ENCODE results near the gene RHOU.

The RHOU gene

DNA sequence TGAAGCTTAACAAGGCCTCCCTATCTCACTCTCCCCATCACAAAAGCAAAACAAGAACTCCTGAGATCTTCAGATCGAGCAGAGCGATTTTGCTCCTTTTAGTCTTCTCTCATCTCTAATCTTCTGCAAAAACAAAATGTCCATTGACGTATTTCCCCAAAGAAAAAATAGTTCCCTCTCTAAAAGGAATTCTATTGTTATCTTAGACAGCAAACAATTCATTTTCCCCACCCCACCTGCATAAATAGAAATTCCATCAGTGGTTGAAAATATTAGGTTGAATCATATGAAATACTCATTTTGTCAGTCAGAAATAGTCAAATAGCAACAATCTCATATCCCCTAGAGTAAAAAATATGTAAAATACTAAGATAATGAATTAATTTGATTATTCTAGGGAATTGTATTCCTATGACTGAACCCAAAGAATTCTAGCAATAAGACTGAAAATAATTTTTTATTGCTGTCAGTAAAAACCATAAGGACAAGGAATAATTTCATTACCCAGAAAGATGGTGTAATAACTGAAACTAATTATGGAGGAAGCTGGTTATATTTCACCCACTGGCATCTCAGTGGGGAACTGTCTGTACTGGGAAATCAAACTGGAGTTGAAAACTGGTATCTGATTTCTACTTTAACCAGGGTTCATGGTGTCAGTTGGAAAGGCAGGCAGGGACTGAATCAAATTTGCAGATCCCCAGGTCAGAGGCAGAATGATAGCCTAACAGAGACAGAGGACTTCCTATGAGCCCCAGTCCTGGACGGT is 51.3 kb downstream of the RHOU start:
- no peak for DNase-seq

- DNase-seq, result no peak
Measured at GRCh38 chr1:228791791-228792190, 56.5 kb downstream of the RHOU start.

DNA sequence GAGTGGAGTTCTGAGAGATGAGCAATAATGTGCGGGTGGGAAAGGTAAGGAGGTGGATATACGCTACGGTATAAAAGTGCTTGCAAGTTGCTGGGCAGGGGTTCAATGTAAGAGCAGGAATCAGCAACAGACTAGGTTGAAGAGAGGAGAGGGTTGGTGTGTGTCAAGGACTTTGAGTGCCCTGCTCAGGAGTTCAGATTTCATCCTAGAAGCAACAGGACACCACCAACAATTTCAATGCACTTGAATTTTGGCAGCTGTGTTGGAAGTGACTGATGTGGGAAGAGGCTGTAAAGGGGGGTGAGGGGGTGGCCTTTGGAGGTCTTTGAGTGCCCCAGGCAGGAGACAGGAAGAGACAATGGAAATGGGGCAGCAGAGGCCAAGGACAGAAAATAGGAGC is 57.3 kb downstream of the RHOU start:
- DNase-seq, result no peak

- no peak for DNase-seq
Measured at GRCh38 chr1:228793032-228793431, 57.8 kb downstream of the RHOU start.

- no peak for DNase-seq
Measured at GRCh38 chr1:228794173-228794572, 58.9 kb downstream of the RHOU start.

DNA sequence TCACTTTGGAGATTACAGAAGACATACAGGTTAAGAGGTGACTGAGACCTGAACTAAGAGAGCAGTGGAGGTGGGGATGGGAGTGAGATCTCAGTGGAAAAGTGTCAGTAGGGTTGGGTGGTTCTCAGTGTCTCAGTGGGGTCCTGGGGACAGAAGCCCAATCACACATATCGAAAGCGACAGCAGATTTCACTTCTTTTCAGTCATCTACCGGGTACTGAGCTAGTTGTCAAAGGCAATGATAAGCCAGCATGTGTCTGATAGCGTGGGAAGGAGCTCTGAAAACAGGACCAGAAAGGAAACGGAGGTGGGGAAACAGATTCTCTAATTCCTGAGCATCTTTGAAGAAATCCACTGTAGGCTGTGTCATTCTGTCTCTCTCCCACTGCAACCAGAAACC is 59.5 kb downstream of the RHOU start:
- DNase-seq, result no peak

GRCh38 chr1:228795596-228795995 is 60.3 kb downstream of the RHOU start:
- DNase-seq, result no peak
